Activated CD8-positive, alpha-beta T cell treated with anti-CD3 and anti-CD28 coated beads, Interleukin-2, amount 10 ng/mL, durations not matched to agents 7 days and 5 days (primary cell): ENCODE results near the gene RAB6B. TPM values are rescaled to one million over a fixed set of nuclear protein-coding genes. Genes with fewer than 3 reads are reported as not detected.

Experiments
- ATAC-seq: fragments of 150-1000 bp; cut with Tn5 transposase; one replicate; pipeline ENCODE4 v1.10.0; 2021; ENCODE audit warnings: moderate library complexity
- CTCF ChIA-PET: fragments of 350-600 bp; sonication (Branson Sonifier 250); formaldehyde crosslinking; loops from one replicate; lab custom pipeline; 2021; ENCODE audit warnings: antibody characterized with exemption; lab: Charles Lee
- POLR2A ChIA-PET: fragments of 350-600 bp; sonication (Branson Sonifier 250); formaldehyde crosslinking; loops from one replicate; lab custom pipeline; 2021; ENCODE audit warnings: antibody characterized with exemption; lab: Charles Lee
- DNase-seq: peaks from one replicate; pipeline ENCODE4 v3.0.0-alpha.2; 2020
- H3K27ac Mint-ChIP-seq: one replicate; pipeline ENCODE4 v1.8.0; 2021; ENCODE audit warnings: mild to moderate bottlenecking, mixed read lengths
- H3K27me3 Mint-ChIP-seq: one replicate; pipeline ENCODE4 v1.8.0; 2021; ENCODE audit warnings: low read depth, mixed read lengths
- H3K36me3 Mint-ChIP-seq: one replicate; pipeline ENCODE4 v1.8.0; 2021; ENCODE audit warnings: low read depth, mixed read lengths
- H3K4me1 Mint-ChIP-seq: one replicate; pipeline ENCODE4 v1.8.0; 2021; ENCODE audit warnings: low read depth, mixed read lengths
- H3K4me3 Mint-ChIP-seq: one replicate; pipeline ENCODE4 v1.8.0; 2021; ENCODE audit warnings: mild to moderate bottlenecking, mixed read lengths
- H3K9me3 Mint-ChIP-seq: one replicate; pipeline ENCODE4 v1.8.0; 2022; ENCODE audit warnings: mixed read lengths; ENCODE audit not compliant: insufficient read depth
- total RNA-seq, 2 experiments: library from RNA; stranded (reverse); gene quantifications; one replicate each; pipeline ENCODE4 v1.2.3, GENCODE V29; 2021

Gene RAB6B
- total RNA-seq, 2 experiments from 2014 or later: 0.68 to 1.2 TPM

- ATAC-seq (no peak), DNase-seq (no peak)
- no peaks in the 10 kb centered on the region for H3K36me3 Mint-ChIP-seq
- H3K4me1 Mint-ChIP-seq: no peaks in the 10 kb centered on the region
- CTCF ChIA-PET: no interaction called here
- H3K27ac Mint-ChIP-seq: no peak overlapping the region
- no peaks in the 10 kb centered on the region for H3K9me3 Mint-ChIP-seq
- H3K27me3 Mint-ChIP-seq: peaks cover 2% of the 10 kb centered on the region
- POLR2A ChIA-PET: no interaction called here
- H3K4me3 Mint-ChIP-seq: no peak overlapping the region
Measured at GRCh38 chr3:133833880-133834620, 61.6 kb downstream of the RAB6B start.

DNA sequence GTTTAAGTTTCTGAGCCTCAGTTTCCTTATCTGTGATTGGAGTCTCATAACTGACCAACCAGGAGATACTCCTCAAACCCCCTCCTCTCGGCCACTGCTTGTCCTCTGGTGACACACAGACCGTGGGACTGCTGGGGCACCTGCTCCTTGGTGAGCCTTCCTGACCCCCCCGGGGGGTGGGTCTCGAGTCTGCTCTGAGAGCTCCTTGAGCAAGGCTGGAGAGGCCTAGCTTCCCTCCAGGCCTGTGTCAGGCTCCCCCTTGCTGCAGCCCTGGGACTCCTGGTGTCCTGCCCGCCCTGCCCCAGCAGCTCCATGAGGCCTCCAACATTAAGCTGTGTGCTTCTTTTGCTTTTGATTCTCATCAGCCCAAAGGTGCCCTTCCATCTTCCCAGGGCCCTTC lies 62.4 kb downstream of the RAB6B start:
- H3K27ac Mint-ChIP-seq: no peak overlapping the region
- ATAC-seq: no peak
- ChIA-PET CTCF (interaction anchor here (0.9 kb wide), 1 partner anchor 12 kb away, joined by 3 read pairs; no protein-coding TSS in a partner anchor), POLR2A (no interaction called here)
- H3K27me3 Mint-ChIP-seq: peaks cover 2% of the 10 kb centered on the region
- no peaks in the 10 kb centered on the region for H3K9me3 Mint-ChIP-seq
- no peak for DNase-seq
- no peak overlapping the region for H3K4me3 Mint-ChIP-seq
- no peaks in the 10 kb centered on the region for H3K36me3 Mint-ChIP-seq
- H3K4me1 Mint-ChIP-seq: no peaks in the 10 kb centered on the region

DNA sequence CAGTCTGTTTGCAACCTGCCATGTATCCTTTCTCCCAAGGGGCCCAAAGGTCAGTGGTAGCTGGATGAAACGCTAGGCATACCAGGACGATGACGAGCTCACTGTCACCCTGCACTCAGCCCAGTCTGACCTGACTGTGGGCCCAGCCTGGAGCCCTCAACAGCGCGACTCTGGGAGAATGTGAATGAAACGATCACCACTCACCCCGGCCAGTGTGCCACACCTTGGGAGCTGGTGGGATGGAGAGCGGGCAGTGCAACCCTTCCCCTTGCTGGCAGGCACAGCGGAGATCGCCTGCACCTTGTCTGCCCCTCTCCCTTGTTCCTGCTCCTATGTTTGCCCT lies 62.9 kb downstream of the RAB6B start:
- no peak for ATAC-seq
- H3K27me3 Mint-ChIP-seq: peaks cover 2% of the 10 kb centered on the region

GRCh38 chr3:133831966-133832801 lies 63.5 kb downstream of the RAB6B start:
- ChIA-PET POLR2A (no interaction called here), CTCF (interaction anchor here (0.9 kb wide), 1 partner anchor 11 kb away, joined by 3 read pairs; no protein-coding TSS in a partner anchor)
- no peak for ATAC-seq
- Mint-ChIP-seq H3K4me1 (peaks cover 3% of the 10 kb centered on the region), H3K9me3 (no peaks in the 10 kb centered on the region), H3K27me3 (peaks cover 2% of the 10 kb centered on the region), H3K4me3 (no peak overlapping the region), H3K27ac (no peak overlapping the region), H3K36me3 (no peaks in the 10 kb centered on the region)
- DNase-seq: no peak

More for the DNA sequence above, 62.9 kb downstream of the RAB6B start:
- CTCF ChIA-PET: interaction anchor here (0.9 kb wide), 1 partner anchor 12 kb away, joined by 3 read pairs; no protein-coding TSS in a partner anchor
- Mint-ChIP-seq H3K27ac (no peak overlapping the region), H3K9me3 (no peaks in the 10 kb centered on the region), H3K36me3 (no peaks in the 10 kb centered on the region), H3K4me3 (no peak overlapping the region), H3K4me1 (no peaks in the 10 kb centered on the region)
- DNase-seq: no peak
- POLR2A ChIA-PET: no interaction called here

DNA sequence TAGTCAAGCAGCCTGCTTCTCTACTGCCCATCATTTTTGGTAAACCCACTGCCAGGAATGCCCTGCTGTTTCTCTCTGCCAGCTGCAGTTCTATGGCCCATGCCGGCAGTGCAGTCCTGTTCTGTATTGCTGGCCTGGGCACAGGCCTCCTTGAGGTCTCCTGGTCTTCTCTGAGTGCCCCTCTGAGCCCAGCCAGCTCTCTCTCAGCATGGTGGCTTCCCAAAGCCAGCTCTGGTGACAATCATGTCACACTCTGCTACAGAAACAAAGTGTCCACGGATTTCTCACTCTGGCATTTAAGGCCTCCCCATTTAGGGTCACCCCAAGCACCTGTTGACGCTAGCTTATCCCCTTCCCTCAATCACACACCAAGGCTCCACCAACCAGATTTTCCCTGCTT lies 65.6 kb downstream of the RAB6B start:
- DNase-seq (no peak), ATAC-seq (no peak)
- ChIA-PET CTCF (no interaction called here), POLR2A (no interaction called here)
- H3K4me3 Mint-ChIP-seq: no peak overlapping the region
- peaks cover 11% of the 10 kb centered on the region for H3K36me3 Mint-ChIP-seq
- H3K27ac Mint-ChIP-seq: no peak overlapping the region
- peaks cover 3% of the 10 kb centered on the region for H3K4me1 Mint-ChIP-seq
- no peaks in the 10 kb centered on the region for H3K9me3 Mint-ChIP-seq
- H3K27me3 Mint-ChIP-seq: peaks cover 2% of the 10 kb centered on the region

DNA sequence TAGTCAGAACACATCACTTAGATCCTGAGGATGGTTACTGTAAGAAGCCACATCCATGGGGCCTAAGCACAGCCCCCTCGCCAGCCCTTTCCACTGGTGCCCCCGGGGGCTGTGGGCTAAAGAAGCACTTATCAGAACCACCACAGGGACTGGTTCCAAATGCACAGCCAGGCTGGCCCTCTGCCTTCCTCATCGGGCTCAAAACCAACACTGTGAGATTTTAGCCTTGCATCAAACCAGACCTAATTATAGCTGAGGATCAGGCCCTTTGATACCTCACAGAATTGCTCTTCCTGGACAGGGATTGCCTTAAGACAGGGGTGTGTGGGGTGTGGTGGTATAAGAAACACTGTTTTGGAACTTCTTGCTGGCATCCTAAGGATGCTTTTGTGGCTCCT lies 66.4 kb downstream of the RAB6B start:
- ChIA-PET CTCF (no interaction called here), POLR2A (no interaction called here)
- Mint-ChIP-seq H3K4me3 (no peak overlapping the region), H3K36me3 (peaks cover 14% of the 10 kb centered on the region), H3K27ac (no peak overlapping the region), H3K27me3 (peaks cover 2% of the 10 kb centered on the region), H3K4me1 (peaks cover 3% of the 10 kb centered on the region), H3K9me3 (no peaks in the 10 kb centered on the region)
- DNase-seq (no peak), ATAC-seq (no peak)

DNA sequence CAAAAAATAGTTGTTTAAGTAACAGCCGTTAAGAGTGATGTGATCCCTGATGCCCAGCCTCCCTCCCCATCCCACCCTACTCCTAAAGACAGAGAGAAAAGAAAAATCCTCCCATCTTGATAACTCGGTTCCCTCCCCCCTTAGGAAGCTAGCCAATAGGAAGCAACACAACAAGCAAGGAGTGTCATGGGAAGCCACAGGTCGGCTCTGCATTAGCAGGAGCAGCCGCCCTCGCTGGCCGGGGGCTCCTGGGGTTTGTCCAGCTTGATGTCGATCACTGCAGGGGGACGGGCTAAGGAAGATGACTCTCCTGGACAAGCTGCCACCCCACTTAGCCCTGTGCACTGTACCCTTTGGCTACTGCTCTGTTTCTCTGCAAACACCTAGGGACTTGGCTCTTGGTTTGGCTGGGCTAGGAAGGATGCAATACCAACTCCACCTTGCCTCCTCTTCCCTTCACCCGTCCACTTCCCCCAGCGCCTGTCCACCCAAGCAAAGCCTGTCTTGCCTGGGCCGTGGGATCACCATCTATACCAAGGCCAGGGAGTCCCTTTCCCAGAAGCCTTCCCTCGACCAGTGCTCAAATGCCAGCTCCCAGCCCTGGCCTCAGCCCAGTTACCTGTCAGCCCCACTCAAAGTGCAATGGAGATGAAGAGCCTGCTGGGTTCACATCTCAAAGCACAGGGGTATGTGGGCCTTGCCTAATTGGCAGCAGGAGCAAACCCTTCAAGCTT lies 66.9 kb downstream of the RAB6B start:
- ChIA-PET CTCF (no interaction called here), POLR2A (no interaction called here)
- no peaks in the 10 kb centered on the region for H3K9me3 Mint-ChIP-seq
- H3K36me3 Mint-ChIP-seq: peaks cover 19% of the 10 kb centered on the region
- ATAC-seq (no peak), DNase-seq (no peak)
- H3K27me3 Mint-ChIP-seq: peaks cover 2% of the 10 kb centered on the region
- no peak overlapping the region for H3K27ac Mint-ChIP-seq
- peaks cover 3% of the 10 kb centered on the region for H3K4me1 Mint-ChIP-seq
- no peak overlapping the region for H3K4me3 Mint-ChIP-seq

DNA sequence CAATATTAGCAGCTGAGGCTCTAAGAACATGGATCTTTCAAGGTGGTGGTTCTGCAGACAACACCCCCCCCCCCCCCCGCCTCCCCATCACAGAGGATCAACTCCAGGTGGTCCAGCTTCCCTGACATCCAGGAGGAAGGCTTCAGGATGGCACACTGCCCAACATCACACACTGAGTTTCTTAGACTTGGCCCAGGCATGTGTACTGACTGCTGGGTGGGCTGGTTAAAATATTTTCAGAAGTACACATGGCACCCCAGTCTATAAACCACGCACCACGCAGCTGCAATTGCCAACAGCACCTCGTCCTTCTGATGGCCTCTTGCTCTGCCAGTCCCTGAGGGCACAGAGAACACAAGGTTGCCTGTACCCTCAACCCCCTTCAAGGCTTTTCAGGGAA lies 68.0 kb downstream of the RAB6B start:
- H3K36me3 Mint-ChIP-seq: peaks cover 27% of the 10 kb centered on the region
- H3K27me3 Mint-ChIP-seq: peaks cover 2% of the 10 kb centered on the region
- DNase-seq (no peak), ATAC-seq (no peak)
- POLR2A ChIA-PET: no interaction called here
- H3K27ac Mint-ChIP-seq: no peak overlapping the region
- no peaks in the 10 kb centered on the region for H3K9me3 Mint-ChIP-seq
- no peak overlapping the region for H3K4me3 Mint-ChIP-seq
- CTCF ChIA-PET: interaction anchor here (0.6 kb wide), 1 partner anchor 9 kb away, joined by 3 read pairs; no protein-coding TSS in a partner anchor
- H3K4me1 Mint-ChIP-seq: peaks cover 3% of the 10 kb centered on the region

DNA sequence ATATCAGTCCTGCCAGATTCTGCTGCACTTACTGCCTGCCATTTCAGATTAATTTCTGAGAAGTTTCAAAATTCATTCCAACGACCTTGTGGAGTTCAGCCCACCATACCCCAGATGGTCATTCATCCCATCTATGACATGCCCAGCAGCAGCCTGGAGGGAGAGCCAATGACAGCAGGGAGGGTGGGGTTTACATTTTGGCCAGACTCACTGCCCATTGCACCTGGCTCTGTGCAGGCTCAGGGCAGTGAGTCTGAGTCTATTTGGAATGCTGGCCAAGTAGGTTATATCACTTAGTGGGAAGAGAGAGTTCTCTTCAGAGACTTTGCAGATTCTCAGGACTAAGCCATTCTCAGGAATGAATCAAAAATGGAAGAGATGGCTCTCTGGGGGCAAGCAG lies 68.5 kb downstream of the RAB6B start:
- CTCF ChIA-PET: no interaction called here
- no peak for DNase-seq
- ATAC-seq: no peak
- H3K36me3 Mint-ChIP-seq: peaks cover 32% of the 10 kb centered on the region
- H3K4me3 Mint-ChIP-seq: no peak overlapping the region
- H3K27me3 Mint-ChIP-seq: peaks cover 2% of the 10 kb centered on the region
- no peaks in the 10 kb centered on the region for H3K9me3 Mint-ChIP-seq
- peaks cover 3% of the 10 kb centered on the region for H3K4me1 Mint-ChIP-seq
- no peak overlapping the region for H3K27ac Mint-ChIP-seq
- POLR2A ChIA-PET: no interaction called here

DNA sequence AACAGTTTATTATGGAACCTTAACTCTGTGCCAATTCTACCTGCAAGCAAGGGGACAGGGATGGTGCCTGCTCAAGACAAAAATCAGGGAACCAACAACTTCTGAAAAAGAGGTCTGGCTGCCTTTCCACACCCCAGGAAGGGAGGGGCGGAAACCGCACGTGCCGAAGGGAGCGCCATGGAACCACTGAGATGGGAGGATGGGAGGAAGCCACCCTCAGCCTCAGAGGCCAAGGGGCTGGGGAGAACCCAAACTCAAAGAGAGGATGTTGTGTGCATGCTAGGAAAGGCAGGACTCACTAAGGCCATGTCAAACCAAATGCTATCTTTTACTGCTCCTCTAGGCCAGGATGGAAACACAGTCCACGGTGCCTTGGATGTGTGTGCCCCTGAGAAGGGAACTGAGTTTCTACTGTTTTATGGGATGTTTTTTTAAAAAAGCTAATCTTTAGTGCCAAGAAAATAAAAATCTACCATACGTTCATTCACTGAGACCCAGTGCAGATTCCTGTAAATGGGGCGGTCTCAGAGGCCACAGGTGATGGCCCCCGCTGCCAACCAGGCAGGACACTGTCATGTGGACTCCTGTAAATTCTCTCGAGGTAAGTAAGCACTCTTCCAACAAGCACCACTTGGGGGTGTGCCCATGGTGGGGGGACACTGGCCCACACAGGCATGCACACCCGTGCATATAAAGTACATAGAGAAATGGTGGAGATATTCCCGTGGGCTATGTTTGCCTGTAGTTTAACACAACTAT lies 69.5 kb downstream of the RAB6B start:
- Mint-ChIP-seq H3K27me3 (no peaks in the 10 kb centered on the region), H3K4me1 (peaks cover 3% of the 10 kb centered on the region), H3K9me3 (no peaks in the 10 kb centered on the region), H3K27ac (no peak overlapping the region), H3K36me3 (peaks cover 38% of the 10 kb centered on the region), H3K4me3 (no peak overlapping the region)
- no peak for ATAC-seq
- no peak for DNase-seq
- ChIA-PET CTCF (no interaction called here), POLR2A (no interaction called here)

DNA sequence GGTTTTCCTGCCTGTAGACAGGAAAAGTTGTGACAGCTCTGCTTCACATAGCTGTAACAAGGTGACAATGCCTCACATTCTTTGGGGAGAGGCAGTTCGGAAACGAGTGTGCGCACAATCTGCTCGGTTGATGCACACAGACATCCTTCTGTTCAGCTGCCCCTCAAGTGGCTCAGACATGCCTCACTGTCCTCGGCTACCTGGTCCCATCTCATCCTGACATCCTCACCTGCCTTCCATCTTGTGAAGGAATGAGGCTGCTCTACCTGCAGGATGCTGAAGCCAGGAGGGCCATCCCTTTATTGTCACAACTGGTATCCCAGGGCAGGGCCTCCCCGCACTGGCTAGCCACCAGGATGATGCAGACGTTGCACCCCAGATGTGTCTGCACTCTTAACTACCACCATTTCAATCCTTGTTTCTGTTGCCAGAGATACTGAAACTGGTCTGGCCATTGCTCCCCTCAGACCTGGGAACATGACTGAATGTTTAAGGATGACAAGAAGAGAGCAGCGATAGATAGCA lies 70.7 kb downstream of the RAB6B start:
- Mint-ChIP-seq H3K27ac (no peak overlapping the region), H3K36me3 (peaks cover 49% of the 10 kb centered on the region), H3K9me3 (no peaks in the 10 kb centered on the region), H3K4me3 (no peak overlapping the region), H3K27me3 (no peaks in the 10 kb centered on the region), H3K4me1 (peaks cover 3% of the 10 kb centered on the region)
- ChIA-PET POLR2A (no interaction called here), CTCF (no interaction called here)
- DNase-seq (no peak), ATAC-seq (no peak)
